HG03175 (cell line): ENCODE results near the gene LIPA.
"Not testable (repeated sequence)": the region's sequence is repeated elsewhere in the genome, so short reads cannot be mapped to it uniquely, and the experiment has no call there.

Experiments
- ATAC-seq: cut with Tn5 transposase; IDR thresholded peaks from one replicate; pipeline ENCODE4 v1.9.1; 2021; ENCODE audit warnings: mild to moderate bottlenecking, moderate library complexity; ENCODE audit not compliant: unreplicated experiment

Gene LIPA

GRCh38 chr10:89251409-89252224 lies at the start of gene LIPA:
LIPA (minus strand) TSS chr10:89251775; CDS start chr10:89247648, 4,127 bp downstream.
- ATAC-seq = peak; percentile 95

DNA sequence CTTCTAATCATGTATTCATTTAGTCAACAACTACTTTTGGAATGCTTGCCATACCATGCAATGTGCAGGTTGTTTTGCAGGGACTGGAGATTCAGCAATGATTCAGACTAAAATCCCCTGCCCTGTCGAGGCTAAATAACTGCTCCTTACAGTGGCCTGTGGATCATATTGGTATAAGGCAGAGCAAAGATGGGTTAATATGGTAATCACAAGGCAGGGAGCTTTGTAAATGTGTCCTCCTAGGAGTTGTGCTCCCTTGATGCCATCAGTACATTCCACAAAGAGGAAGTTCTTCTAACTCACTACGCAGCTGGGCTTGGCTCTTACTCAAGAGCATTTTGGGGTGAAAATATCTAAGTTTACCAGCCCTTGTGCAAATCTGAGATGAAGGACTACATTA lies 49.7 kb upstream of the LIPA start:
- ATAC-seq = peak; percentile 28

DNA sequence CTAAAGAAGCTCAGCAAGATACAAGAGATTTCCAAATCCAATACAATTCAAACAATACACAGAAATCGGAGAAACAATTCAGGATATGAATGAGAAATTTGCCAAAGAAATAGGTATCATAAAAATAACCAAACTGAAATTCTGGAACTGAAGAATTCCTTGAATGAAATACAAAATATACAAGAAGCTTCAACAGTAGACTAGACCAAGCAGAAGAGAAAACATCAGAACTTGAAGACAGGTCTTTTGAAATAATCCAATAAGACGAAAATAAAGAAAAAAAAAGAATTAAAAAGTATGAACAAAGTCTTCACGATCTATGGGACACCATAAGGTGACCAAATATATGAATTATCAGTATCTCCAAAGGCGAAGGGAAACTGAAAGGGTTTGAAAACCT lies 47.5 kb upstream of the LIPA start:
- no peak for ATAC-seq

- ATAC-seq = no peak
Measured at GRCh38 chr10:89297791-89298190, 46.2 kb upstream of the LIPA start.

- no peak for ATAC-seq
Measured at GRCh38 chr10:89297356-89297755, 45.8 kb upstream of the LIPA start.

GRCh38 chr10:89296220-89296648 lies 44.7 kb upstream of the LIPA start:
- no peak for ATAC-seq

- ATAC-seq = no peak
Measured at GRCh38 chr10:89295597-89295996, 44.0 kb upstream of the LIPA start.

GRCh38 chr10:89294721-89295239 lies 43.2 kb upstream of the LIPA start:
- no peak for ATAC-seq

DNA sequence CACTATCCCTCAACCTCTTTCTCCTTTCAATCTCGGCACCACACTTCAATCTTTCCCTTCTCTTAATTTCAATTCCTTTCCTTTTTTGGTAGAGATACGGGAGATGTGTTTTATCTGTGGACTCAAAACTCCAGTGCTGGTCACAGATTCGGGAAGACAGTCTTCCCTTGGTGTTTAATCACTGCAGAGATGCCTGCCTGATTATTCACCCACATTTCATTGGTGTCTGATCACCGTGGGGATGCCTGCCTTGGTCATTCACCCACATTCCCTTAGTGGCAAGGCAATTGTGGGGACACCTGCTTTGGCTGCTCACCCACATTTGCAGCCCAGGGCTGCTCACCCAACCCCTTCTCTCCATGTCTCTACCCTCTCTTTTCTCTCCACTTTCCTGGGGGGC lies 33.7 kb upstream of the LIPA start:
- ATAC-seq = not testable (repeated sequence)

GRCh38 chr10:89284711-89285110 lies 33.1 kb upstream of the LIPA start:
- not testable (repeated sequence) for ATAC-seq

DNA sequence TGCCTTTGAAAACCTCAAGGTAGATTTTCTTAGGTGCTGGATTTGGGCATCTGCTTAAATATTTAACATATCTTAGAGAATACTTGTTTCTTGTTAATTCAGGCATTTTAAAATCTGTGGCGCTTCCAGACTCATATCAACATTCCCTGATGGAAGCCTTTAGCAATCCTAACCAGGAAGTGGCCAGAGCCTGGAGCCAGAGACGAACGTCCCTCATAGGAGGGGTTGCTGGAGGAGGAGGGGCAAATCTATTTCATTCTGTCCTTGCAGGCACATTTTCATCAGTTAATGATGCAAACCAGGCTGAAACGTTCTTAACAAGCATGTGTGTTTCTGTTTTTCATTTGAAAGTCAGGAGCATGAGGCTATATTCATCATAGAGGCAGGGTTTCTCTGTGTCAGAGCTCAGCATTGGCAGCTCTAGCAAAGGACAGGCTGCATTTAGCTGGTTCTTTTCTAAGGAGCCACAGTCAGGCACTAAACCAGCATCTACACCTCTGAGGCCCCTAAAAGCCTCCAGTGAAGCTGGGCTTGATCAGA lies 32.4 kb upstream of the LIPA start:
- ATAC-seq = no peak

- no peak for ATAC-seq
Measured at GRCh38 chr10:89283025-89283935, 31.7 kb upstream of the LIPA start.

DNA sequence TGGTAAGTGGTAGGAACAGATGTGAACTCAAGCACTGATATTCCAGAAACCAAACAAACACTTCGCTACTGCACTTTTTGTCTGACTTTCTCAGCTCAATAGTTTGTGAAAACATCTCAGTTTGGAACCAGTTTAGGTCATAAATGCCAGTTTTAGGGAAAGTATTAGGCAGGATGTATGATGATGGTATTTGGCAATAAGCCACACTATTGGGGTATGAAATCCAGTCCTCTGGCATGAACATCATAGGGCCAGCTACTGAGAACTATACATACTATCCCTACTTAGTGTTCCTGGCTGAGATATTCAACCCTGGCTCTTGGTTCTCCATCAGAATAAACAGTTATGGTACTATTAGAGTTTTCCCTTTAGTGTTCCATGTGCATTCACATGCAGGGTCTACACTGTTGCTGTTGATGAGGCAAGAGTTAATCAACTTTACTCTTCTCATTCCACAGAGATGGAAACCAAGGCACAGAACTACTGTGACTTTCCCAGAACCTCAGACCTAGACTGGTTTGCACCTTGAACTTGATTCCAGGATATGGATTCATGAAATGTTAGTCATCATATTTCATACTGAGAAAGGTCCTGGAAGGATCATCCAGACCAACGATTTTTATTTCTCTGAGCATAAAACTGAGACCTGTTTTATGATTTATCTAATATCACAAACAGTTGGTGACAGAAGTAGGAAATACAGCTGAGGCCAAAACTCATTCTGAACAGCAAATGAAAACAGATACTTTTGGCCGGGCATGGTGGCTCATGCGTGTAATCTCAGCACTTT lies 30.2 kb upstream of the LIPA start:
- no peak for ATAC-seq

DNA sequence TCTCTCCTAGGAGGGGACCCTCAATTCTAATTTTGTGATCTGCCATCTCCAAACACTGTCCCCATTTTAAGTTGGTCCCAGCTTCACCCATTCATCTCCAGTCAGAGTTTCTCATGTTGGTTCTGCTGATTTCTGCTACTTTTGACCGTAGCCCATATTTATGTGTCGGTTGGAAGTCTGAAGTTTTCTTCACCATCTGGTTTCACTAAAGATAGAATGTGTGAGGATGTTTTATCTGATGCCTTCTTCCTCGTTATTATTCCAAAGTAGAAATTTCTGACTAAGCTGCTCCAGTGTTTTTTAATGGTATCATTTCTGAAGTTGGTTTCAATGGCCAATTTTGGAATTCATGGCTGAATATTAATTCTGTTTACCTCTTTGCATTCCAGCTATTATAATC lies 28.9 kb upstream of the LIPA start:
- no peak for ATAC-seq

DNA sequence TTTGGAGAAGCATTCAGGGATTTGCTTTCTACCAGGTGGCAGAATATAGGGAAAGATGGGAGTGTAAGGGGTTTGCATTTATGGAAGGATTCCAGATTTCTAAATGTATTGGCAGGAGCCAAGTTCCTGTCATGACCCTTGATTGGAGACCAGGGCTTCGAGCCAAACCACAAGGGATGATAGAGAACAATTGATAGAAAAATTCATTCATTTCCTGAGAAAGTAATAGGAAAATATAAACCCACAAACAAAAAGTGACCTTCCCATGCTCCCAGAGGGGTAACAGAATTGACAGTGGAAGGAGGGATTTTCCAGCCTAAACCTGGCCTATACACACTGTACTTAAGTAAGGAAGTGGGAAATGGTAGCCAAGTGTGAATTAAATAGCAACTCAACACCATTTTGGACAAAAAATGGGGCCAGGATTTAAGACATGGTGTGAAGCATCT lies 27.9 kb upstream of the LIPA start:
- no peak for ATAC-seq

DNA sequence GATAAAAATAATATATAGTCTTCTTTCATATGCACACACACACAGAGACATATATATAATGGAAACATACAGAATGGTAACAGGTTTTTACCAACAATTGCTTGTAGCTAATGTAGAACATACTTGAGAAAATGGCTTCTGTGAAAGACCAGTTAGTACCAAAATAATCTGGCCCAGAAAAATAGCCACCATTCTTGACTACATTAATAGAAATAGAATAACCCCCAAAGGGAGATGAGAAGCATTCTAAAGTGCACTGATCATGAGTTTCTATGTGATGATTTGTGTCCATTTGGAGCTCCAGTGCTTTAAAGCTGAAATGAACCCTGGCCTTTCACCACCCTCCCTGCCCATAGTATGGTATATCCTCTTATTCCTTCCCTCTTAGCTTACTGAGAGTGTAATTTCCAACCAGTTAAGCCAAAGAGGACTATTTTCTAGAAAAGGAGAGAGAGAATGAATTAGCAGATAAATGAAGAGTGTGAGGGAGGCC lies 27.4 kb upstream of the LIPA start:
- ATAC-seq = no peak

DNA sequence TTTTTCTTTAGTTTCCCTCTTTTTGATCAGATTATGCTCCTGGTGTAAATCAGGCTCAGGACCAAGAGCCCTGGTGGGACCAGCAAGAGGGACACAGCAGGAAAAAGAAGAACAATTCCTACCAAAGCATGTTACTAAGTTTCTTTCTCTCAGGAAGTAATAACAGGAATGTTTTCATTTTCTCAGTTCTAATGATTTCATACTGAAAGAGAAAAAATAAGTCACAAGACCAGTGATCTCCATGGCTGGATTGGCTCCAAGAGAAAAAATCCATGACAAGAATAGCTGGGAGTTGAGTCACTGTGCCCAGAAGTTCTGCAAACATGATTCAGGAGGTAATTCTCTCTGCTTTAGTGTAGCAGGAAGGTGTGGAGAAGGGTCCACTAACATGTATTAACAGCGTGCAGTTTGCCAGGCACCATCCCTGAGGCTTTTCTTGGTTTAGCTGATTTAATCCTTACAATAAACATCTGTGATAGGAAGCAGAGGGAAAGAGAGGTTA lies 26.5 kb upstream of the LIPA start:
- no peak for ATAC-seq

DNA sequence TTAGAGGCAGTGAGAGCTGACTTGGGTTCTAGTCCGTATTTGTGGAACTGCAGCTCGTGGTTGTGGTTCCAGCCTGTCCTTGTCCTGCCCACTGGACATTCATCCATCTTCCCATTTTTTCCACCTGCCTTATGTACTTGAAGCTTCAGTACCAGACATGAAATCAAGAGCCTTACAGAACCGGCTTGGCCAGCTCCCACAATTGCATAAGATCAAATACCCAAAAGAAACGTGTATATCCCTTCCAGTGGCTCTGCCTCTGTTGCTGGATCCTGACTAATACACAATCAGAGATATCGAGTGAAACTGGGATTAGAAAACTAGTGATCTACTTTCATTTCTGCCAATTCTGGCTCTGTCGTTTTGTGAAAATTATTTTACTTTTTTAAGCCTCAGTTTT lies 23.8 kb upstream of the LIPA start:
- ATAC-seq = no peak

GRCh38 chr10:89274928-89275327 lies 23.4 kb upstream of the LIPA start:
- ATAC-seq = no peak

GRCh38 chr10:89273680-89274079 lies 22.1 kb upstream of the LIPA start:
- no peak for ATAC-seq
